Hepatocyte (in vitro differentiated cells): ENCODE measurements around the gene HCST. TPM values are rescaled to one million over a fixed set of nuclear protein-coding genes. Genes with fewer than 3 reads are reported as not detected.

Experiments used
- DNase-seq: peaks from one replicate; pipeline ENCODE4 v3.0.0-alpha.2; 2016; ENCODE audit warnings: low spot score
- H2AFZ ChIP-seq: fragments of 200-600 bp; sonication (generic); 2 replicates; pipeline ENCODE4 v1.6.0; 2016; ENCODE audit warnings: antibody characterized with exemption, mild to moderate bottlenecking
- H3K27ac ChIP-seq: fragments of 200-600 bp; sonication (generic); 2 replicates; pipeline ENCODE4 v1.5.1; 2016; ENCODE audit warnings: mild to moderate bottlenecking
- H3K27me3 ChIP-seq: fragments of 200-600 bp; sonication (generic); 2 replicates; pipeline ENCODE4 v1.6.1; 2016
- H3K36me3 ChIP-seq: fragments of 200-600 bp; sonication (generic); replicated peaks from 2 replicates; pipeline ENCODE4 v1.5.1; 2016; ENCODE audit warnings: low read depth; ENCODE audit not compliant: insufficient read depth
- H3K4me1 ChIP-seq: fragments of 200-600 bp; sonication (generic); 2 replicates; pipeline ENCODE4 v1.5.1; 2016; ENCODE audit warnings: mild to moderate bottlenecking, moderate library complexity; ENCODE audit not compliant: insufficient read depth
- H3K4me2 ChIP-seq: fragments of 200-600 bp; sonication (generic); 2 replicates; pipeline ENCODE4 v1.6.0; 2016
- H3K4me3 ChIP-seq: fragments of 200-600 bp; sonication (generic); 2 replicates; pipeline ENCODE4 v1.5.1; 2016; ENCODE audit warnings: mild to moderate bottlenecking
- H3K79me2 ChIP-seq: fragments of 200-600 bp; sonication (generic); 2 replicates; pipeline ENCODE4 v1.6.0; 2017; ENCODE audit warnings: mild to moderate bottlenecking
- H3K9me2 ChIP-seq: fragments of 200-600 bp; sonication (generic); replicated peaks from 2 replicates; pipeline ENCODE4 v1.6.0; 2017; ENCODE audit warnings: mild to moderate bottlenecking; ENCODE audit not compliant: insufficient read depth
- H3K9me3 ChIP-seq: fragments of 200-600 bp; sonication (generic); 2 replicates; pipeline ENCODE4 v1.5.1; 2016; ENCODE audit warnings: low read depth, mild to moderate bottlenecking
- H4K20me1 ChIP-seq: fragments of 200-600 bp; sonication (generic); 2 replicates; pipeline ENCODE4 v1.6.0; 2016; ENCODE audit warnings: mild to moderate bottlenecking; ENCODE audit not compliant: insufficient read depth, poor library complexity, severe bottlenecking
- EZH2 ChIP-seq: fragments of 200-600 bp; sonication (generic); IDR thresholded peaks from 2 replicates; pipeline ENCODE4 v1.6.1; 2016; ENCODE audit warnings: antibody characterized with exemption, mild to moderate bottlenecking, borderline replicate concordance
- EZH2phosphoT487 ChIP-seq: fragments of 200-600 bp; sonication (generic); IDR thresholded peaks from one replicate; pipeline ENCODE4 v1.6.1; 2018; ENCODE audit warnings: antibody characterized with exemption, mild to moderate bottlenecking, low read depth, moderate library complexity; ENCODE audit not compliant: unreplicated experiment, severe bottlenecking
- WGBS: methylation state at CpG from one replicate; pipeline ENCODE4 v1.1.6; 2016; ENCODE audit warnings: low lambda C conversion rate; ENCODE audit errors: missing lambda C conversion rate; 5-methylcytosine and 5-hydroxymethylcytosine counted together
- polyA plus RNA-seq: library from polyadenylated mRNA; unstranded; fragments of >200 nt; fragmentation: Nextera tagmentation; extraction: Ambion mirVana; gene quantifications from 2 replicates; pipeline ENCODE4 v1.2.1, GENCODE V29; 2016
- total RNA-seq: library from RNA; depleted of rRNA; stranded (reverse); fragments of >200 nt; gene quantifications from 2 replicates; pipeline ENCODE4 v1.2.3, GENCODE V29; 2014
- TF ChIP-seq, protein P1 (sequence below): fragments of 200-600 bp; sonication (generic); IDR thresholded peaks from 2 replicates; pipeline ENCODE4 v1.5.1; 2016; ENCODE audit warnings: antibody characterized with exemption, mild to moderate bottlenecking; ENCODE audit not compliant: poor library complexity

The HCST gene
- total and polyA plus RNA-seq, 2 experiments from 2014 or later: 0.97 to 4.8 TPM

DNA sequence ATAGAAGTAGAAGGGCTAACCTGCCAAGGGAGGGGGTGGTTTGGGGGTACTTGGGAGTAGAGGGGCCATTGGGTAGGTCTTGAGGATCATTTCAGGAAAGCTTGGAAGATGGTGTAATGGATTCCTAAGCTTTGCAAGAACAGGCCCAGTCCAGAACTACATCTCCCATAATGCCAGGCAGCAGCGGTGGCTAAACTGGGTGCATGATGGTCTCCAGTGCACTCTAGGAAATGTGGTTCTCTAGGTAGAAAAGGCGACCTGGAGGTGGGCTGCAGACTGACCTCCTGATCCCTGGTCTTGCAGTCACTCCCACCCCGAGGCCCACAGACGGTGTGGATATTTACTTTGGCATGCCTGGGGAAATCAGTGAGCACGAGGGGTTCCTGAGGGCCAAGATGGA, 30.1 kb upstream of the HCST start:
- H3K9me3 ChIP-seq: no peaks in the 10 kb centered on the region
- no peaks in the 10 kb centered on the region for H3K9me2 ChIP-seq
- DNase-seq: no peak
- no peak overlapping the region for H3K4me3 ChIP-seq
- no peak overlapping the region for H2AFZ ChIP-seq
- 79% methylated on average over 5 of the region's 5 CpGs for WGBS
- H3K79me2 ChIP-seq: no peaks in the 10 kb centered on the region
- no peak overlapping the region for H3K4me2 ChIP-seq
- peaks cover 17% of the 10 kb centered on the region for H3K4me1 ChIP-seq
- TF ChIP-seq, protein P1, sequence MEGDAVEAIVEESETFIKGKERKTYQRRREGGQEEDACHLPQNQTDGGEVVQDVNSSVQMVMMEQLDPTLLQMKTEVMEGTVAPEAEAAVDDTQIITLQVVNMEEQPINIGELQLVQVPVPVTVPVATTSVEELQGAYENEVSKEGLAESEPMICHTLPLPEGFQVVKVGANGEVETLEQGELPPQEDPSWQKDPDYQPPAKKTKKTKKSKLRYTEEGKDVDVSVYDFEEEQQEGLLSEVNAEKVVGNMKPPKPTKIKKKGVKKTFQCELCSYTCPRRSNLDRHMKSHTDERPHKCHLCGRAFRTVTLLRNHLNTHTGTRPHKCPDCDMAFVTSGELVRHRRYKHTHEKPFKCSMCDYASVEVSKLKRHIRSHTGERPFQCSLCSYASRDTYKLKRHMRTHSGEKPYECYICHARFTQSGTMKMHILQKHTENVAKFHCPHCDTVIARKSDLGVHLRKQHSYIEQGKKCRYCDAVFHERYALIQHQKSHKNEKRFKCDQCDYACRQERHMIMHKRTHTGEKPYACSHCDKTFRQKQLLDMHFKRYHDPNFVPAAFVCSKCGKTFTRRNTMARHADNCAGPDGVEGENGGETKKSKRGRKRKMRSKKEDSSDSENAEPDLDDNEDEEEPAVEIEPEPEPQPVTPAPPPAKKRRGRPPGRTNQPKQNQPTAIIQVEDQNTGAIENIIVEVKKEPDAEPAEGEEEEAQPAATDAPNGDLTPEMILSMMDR: no peak
- no peak for TF ChIP-seq EZH2phosphoT487
- TF ChIP-seq EZH2: no peak
- H4K20me1 ChIP-seq: no peaks in the 10 kb centered on the region
- peaks cover 12% of the 10 kb centered on the region for H3K27me3 ChIP-seq
- no peak overlapping the region for H3K27ac ChIP-seq
- no peaks in the 10 kb centered on the region for H3K36me3 ChIP-seq

DNA sequence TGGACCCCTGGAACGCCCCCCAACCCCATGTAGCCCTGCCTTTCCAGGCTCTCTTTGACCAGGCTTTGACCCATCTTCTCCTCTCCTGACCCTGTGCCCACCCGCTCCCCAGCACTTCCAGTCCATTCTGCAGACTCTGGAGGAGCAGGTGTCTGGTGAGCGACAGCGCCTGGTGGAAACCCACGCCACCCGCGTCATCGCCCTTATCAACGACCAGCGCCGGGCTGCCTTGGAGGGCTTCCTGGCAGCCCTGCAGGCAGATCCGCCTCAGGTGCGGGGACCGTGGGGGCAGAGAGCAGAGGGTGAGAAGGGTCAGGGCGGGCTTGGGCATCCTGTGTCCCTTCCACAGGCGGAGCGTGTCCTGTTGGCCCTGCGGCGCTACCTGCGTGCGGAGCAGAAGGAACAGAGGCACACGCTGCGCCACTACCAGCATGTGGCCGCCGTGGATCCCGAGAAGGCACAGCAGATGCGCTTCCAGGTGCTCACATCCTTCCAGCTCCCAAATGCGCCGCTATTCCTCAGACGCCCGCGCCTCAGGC, 27.9 kb upstream of the HCST start:
- Histone ChIP-seq H3K27me3 (no peaks in the 10 kb centered on the region), H3K9me2 (no peaks in the 10 kb centered on the region)
- WGBS: 95% methylated on average over 32 of the region's 32 CpGs

DNA sequence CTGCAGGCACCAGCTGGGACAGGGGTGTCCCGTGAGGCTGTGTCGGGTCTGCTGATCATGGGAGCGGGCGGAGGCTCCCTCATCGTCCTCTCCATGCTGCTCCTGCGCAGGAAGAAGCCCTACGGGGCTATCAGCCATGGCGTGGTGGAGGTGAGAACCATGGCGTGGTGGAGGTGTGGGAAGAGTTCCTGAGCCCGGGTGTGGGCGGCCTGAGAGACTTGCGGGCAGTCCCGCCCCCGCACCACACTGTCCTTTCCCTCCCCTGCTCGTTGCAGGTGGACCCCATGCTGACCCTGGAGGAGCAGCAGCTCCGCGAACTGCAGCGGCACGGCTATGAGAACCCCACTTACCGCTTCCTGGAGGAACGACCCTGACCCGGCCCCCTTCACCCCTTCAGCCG, 23.3 kb upstream of the HCST start:
- no peaks in the 10 kb centered on the region for H4K20me1 ChIP-seq
- no peak for TF ChIP-seq EZH2phosphoT487
- TF ChIP-seq, protein P1: no peak
- no peak for TF ChIP-seq EZH2

More for the DNA sequence above, 27.9 kb upstream of the HCST start:
- no peak overlapping the region for H3K4me3 ChIP-seq
- peaks cover 7% of the 10 kb centered on the region for H3K4me1 ChIP-seq
- H2AFZ ChIP-seq: no peak overlapping the region
- no peaks in the 10 kb centered on the region for H3K36me3 ChIP-seq
- TF ChIP-seq EZH2phosphoT487 (no peak), EZH2 (no peak)
- TF ChIP-seq, protein P1: no peak
- H3K4me2 ChIP-seq: no peak overlapping the region
- DNase-seq: no peak
- no peak overlapping the region for H3K27ac ChIP-seq
- H3K79me2 ChIP-seq: no peaks in the 10 kb centered on the region
- H4K20me1 ChIP-seq: no peaks in the 10 kb centered on the region
- no peaks in the 10 kb centered on the region for H3K9me3 ChIP-seq

More for the DNA sequence above, 23.3 kb upstream of the HCST start:
- Histone ChIP-seq H3K4me2 (no peak overlapping the region), H3K79me2 (no peaks in the 10 kb centered on the region), H3K27ac (no peak overlapping the region), H3K4me3 (no peak overlapping the region), H3K27me3 (no peaks in the 10 kb centered on the region), H3K4me1 (no peaks in the 10 kb centered on the region), H3K36me3 (no peaks in the 10 kb centered on the region), H3K9me3 (no peaks in the 10 kb centered on the region), H3K9me2 (no peaks in the 10 kb centered on the region), H2AFZ (no peak overlapping the region)
- DNase-seq: no peak
- 72% methylated on average over 21 of the region's 23 CpGs for WGBS
